ENCODE measurements around the gene CTBP2.
"Not testable (repeated sequence)": the region's sequence is repeated elsewhere in the genome, so short reads cannot be mapped to it uniquely, and the experiment has no call there.

DNA sequence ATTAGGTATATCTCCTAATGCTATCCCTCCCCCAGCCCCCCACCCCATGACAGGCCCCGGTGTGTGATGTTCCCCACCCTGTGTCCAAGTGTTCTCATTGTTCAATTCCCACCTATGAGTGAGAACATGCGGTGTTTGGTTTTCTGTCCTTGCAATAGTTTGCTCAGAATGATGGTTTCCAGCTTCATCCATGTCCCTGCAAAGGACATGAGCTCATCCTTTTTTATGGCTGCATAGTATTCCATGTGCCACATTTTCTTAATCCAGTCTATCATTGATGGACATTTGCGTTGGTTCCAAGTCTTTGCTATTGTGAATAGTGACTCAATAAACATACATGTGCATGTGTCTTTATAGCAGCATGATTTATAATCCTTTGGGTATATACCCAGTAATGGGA, 18.7 kb upstream of the CTBP2 start:
- TF ChIP-seq, protein P1, sequence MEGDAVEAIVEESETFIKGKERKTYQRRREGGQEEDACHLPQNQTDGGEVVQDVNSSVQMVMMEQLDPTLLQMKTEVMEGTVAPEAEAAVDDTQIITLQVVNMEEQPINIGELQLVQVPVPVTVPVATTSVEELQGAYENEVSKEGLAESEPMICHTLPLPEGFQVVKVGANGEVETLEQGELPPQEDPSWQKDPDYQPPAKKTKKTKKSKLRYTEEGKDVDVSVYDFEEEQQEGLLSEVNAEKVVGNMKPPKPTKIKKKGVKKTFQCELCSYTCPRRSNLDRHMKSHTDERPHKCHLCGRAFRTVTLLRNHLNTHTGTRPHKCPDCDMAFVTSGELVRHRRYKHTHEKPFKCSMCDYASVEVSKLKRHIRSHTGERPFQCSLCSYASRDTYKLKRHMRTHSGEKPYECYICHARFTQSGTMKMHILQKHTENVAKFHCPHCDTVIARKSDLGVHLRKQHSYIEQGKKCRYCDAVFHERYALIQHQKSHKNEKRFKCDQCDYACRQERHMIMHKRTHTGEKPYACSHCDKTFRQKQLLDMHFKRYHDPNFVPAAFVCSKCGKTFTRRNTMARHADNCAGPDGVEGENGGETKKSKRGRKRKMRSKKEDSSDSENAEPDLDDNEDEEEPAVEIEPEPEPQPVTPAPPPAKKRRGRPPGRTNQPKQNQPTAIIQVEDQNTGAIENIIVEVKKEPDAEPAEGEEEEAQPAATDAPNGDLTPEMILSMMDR (IDR thresholded peaks at IDR 0.05; ENCODE audit: low read depth, low read length, poor library complexity, severe bottlenecking), result not testable (repeated sequence)
- TF ChIP-seq EZH2phosphoT487 (IDR thresholded peaks at IDR 0.05; ENCODE audit: borderline replicate concordance, low read length), result not testable (repeated sequence)
